Measurements from ENCODE around the gene HEMK1. TPM values are rescaled to one million over a fixed set of nuclear protein-coding genes. Genes with fewer than 3 reads are reported as not detected.

The HEMK1 gene
- total RNA-seq, 2 donors from 2014 or later: 5.4 to 12.7 TPM

DNA sequence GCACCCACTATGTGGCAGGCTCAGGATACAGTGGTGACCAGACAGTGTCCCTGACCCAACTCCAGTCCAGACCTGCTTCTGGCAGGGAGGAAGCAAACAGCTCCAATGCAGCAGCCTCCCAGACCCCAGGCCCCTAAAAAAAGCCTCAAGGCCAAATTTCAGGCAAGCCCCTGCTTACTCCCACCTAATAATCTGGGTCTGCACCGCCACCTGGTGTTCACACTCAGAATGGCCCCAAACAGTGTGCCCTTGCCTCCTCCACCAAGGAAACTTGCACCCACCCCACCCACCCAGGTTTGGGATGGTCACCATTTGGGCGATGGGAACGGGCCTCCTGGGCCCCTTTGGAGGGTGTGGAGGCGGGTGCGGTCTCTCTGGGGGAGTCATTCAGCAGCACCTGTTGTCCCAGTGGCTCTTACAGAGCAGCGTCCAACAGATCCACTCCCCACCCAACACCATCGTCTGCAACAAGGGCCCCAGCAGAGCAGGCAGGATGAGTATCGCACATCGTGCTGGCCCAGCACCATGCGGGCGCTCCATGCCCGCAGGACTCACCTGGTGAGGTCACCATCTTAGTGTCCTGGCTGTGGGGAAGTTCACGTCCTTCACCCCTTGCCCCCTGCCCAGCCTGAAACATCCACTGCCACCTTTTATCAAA is 19.1 kb upstream of the HEMK1 start:
- no peak for DNase-seq (ENCODE audit: low spot score)
- Histone ChIP-seq H3K36me3 (no peaks in the 10 kb centered on the region), H3K27ac (no peak overlapping the region), H3K9me3 (no peaks in the 10 kb centered on the region), H3K4me1 (ENCODE audit: control insufficient read depth in 1 of 2, low read depth in 2 of 2) (no peaks in the 10 kb centered on the region), H3K27me3 (replicated peaks; ENCODE audit: insufficient read depth) (no peaks in the 10 kb centered on the region), H3K4me3 (no peak overlapping the region)
- no peak for ATAC-seq (ENCODE audit: insufficient number of reproducible peaks, low FRiP score, low read depth)
- TF ChIP-seq, protein P1, sequence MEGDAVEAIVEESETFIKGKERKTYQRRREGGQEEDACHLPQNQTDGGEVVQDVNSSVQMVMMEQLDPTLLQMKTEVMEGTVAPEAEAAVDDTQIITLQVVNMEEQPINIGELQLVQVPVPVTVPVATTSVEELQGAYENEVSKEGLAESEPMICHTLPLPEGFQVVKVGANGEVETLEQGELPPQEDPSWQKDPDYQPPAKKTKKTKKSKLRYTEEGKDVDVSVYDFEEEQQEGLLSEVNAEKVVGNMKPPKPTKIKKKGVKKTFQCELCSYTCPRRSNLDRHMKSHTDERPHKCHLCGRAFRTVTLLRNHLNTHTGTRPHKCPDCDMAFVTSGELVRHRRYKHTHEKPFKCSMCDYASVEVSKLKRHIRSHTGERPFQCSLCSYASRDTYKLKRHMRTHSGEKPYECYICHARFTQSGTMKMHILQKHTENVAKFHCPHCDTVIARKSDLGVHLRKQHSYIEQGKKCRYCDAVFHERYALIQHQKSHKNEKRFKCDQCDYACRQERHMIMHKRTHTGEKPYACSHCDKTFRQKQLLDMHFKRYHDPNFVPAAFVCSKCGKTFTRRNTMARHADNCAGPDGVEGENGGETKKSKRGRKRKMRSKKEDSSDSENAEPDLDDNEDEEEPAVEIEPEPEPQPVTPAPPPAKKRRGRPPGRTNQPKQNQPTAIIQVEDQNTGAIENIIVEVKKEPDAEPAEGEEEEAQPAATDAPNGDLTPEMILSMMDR (IDR thresholded peaks at IDR 0.05): peak; percentile 83

DNA sequence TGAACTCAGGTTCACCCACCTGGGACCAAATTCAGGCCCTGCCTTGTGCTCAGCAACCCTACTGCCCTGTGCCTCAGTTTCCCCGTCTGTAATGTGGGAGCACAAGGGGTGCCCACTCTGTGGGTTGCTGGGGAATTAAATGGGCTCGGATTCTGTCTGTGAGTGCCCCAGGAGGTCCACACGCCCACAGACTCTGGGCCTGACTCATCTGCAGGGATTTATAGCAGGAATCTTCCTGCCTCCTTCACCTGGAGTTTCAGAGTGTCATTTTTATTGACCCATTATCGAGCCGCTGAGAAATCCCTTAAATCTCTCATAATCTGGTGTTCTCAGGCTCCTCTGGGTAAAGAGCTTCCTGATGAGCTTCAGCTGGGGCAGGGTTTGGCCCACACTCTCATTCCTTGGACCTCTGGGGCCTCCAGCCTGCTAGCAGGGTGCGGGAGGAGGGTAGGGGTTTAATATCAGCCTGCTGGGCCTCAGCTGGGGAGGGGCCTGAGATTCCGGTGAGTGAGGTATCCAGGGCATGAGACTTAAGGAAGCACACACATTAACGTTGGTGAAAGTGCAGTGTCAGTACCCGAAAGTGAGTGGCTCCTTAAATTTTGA is 18.2 kb upstream of the HEMK1 start:
- H3K27ac ChIP-seq: no peak overlapping the region
- no peak overlapping the region for H3K4me3 ChIP-seq
- H3K36me3 ChIP-seq: no peaks in the 10 kb centered on the region
- ATAC-seq (ENCODE audit: insufficient number of reproducible peaks, low FRiP score, low read depth): no peak
- no peaks in the 10 kb centered on the region for H3K27me3 ChIP-seq (replicated peaks; ENCODE audit: insufficient read depth)
- no peaks in the 10 kb centered on the region for H3K4me1 ChIP-seq (ENCODE audit: control insufficient read depth in 1 of 2, low read depth in 2 of 2)
- H3K9me3 ChIP-seq: no peaks in the 10 kb centered on the region
- DNase-seq (ENCODE audit: low spot score): no peak
- TF ChIP-seq, protein P1 (IDR thresholded peaks at IDR 0.05): no peak

DNA sequence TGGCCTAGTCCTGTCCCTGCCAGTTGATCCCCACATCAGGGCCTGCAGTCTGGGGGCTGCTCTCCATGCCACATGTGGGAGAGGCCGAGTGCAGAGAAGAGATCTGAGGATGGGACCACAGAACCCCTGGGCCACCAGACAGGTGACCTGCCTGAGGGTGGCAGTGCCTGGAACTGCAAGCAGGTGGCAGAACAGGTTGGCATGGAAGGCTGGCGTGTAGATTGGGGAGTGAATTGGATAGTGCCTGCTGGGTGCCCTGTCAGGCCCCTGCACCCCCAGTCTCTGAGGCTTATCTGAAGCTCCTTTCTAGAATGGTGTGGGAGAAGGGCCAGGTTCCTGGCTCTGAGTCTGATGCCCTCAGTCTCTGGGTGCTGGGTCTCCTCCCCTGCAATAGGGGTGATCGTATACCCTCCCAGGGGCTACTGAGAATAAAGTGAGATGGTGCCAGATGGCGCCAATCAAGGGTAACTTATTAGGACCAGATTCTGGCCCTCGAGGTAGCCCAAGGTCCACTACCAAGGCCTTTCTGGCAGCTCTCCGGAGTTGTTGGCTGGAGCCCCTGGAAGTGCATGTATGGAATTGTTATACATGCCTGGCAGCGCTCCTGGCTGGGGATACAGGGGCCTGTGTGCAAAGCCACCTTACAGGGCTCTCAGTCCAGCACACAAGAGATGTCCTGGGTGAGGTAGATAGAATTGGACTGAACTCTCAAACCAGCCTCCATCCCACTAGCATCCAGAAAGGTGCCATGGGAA is 17.5 kb upstream of the HEMK1 start:
- TF ChIP-seq, protein P1 (IDR thresholded peaks at IDR 0.05): no peak
- no peak overlapping the region for H3K4me3 ChIP-seq
- no peaks in the 10 kb centered on the region for H3K4me1 ChIP-seq (ENCODE audit: control insufficient read depth in 1 of 2, low read depth in 2 of 2)
- DNase-seq (ENCODE audit: low spot score): no peak
- no peaks in the 10 kb centered on the region for H3K36me3 ChIP-seq
- no peaks in the 10 kb centered on the region for H3K27me3 ChIP-seq (replicated peaks; ENCODE audit: insufficient read depth)
- no peak overlapping the region for H3K27ac ChIP-seq
- H3K9me3 ChIP-seq: no peaks in the 10 kb centered on the region
- no peak for ATAC-seq (ENCODE audit: insufficient number of reproducible peaks, low FRiP score, low read depth)

DNA sequence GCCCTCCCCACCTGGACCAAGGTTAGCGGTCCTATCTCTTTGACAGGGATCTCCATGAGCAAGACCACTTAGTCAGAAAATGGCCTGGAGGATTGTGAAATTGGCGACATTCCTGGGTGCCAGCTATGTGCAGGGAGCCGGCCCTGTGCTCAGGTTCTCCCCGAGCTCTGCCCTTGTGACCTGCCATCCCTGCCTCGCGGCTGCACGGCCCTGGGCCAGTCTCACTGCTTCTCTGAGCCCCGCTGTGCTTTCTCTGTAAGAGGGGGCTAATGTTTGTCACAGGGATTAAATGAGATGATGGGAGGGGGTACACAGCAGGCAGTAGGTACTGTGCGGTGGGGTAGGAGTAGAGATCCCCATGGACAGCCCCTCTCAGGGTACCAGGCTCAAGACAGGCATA is 16.7 kb upstream of the HEMK1 start:
- Histone ChIP-seq H3K27me3 (replicated peaks; ENCODE audit: insufficient read depth) (no peaks in the 10 kb centered on the region), H3K4me3 (no peak overlapping the region), H3K27ac (no peak overlapping the region), H3K9me3 (no peaks in the 10 kb centered on the region), H3K36me3 (no peaks in the 10 kb centered on the region), H3K4me1 (ENCODE audit: control insufficient read depth in 1 of 2, low read depth in 2 of 2) (no peaks in the 10 kb centered on the region)
- ATAC-seq (ENCODE audit: insufficient number of reproducible peaks, low FRiP score, low read depth): no peak
- no peak for DNase-seq (ENCODE audit: low spot score)
- TF ChIP-seq, protein P1 (IDR thresholded peaks at IDR 0.05): no peak

DNA sequence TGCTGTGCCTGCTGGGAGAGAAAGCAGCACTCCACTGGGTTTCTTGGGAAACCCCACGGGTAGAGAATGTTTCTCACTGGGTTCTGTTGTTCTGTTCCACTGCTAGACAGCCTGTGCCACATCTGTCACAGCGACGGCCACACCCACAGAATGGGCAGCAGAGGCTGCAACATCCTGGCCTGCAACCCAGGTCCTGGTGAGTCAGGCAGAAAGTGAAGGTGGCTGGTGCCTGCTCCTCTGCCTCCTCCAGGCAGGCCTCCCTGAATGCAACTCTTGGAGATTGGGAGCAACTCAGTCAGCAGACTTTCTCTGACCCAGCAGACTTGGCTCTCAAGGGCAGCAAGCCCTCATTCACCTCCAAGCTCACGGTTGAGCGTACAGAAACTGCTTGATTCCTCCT is 14.8 kb upstream of the HEMK1 start:
- Histone ChIP-seq H3K9me3 (no peaks in the 10 kb centered on the region), H3K27ac (no peak overlapping the region), H3K4me1 (ENCODE audit: control insufficient read depth in 1 of 2, low read depth in 2 of 2) (peaks cover 0 to 3% of the 10 kb centered on the region in 2 donors), H3K27me3 (replicated peaks; ENCODE audit: insufficient read depth) (no peaks in the 10 kb centered on the region), H3K36me3 (no peaks in the 10 kb centered on the region), H3K4me3 (no peak overlapping the region)
- DNase-seq (ENCODE audit: low spot score): no peak
- ATAC-seq (ENCODE audit: insufficient number of reproducible peaks, low FRiP score, low read depth): no peak
- TF ChIP-seq, protein P1 (IDR thresholded peaks at IDR 0.05): no peak
